PC-3 (cell line): ENCODE data around the gene MBOAT1. TPM values are rescaled to one million over a fixed set of nuclear protein-coding genes. Genes with fewer than 3 reads are reported as not detected.

ENCODE experiments used
- ATAC-seq: fragments of 200-7000 bp; cut with Tn5 transposase; 2 replicates; pipeline ENCODE4 v1.9.1; 2020; ENCODE audit warnings: mild to moderate bottlenecking, moderate library complexity
- Bru-seq: library from RNA; stranded (reverse); fragments of 400-500 nt; gene quantifications from one replicate; lab custom pipeline; 2021; lab: Mats Ljungman, UMichigan
- BruChase-seq, 2 experiments: library from RNA; stranded (reverse); fragments of 400-500 nt; gene quantifications; one replicate each; lab custom pipeline; 2021; lab: Mats Ljungman, UMichigan
- BruUV-seq: library from RNA; stranded (reverse); fragments of 400-500 nt; replicated peaks from 2 replicates; lab custom pipeline; 2021; lab: Mats Ljungman, UMichigan
- CTCF ChIA-PET: fragments of 300-600 bp; sonication (Branson Sonifier 250); formaldehyde crosslinking; loops from one replicate; lab custom pipeline; 2022; ENCODE audit warnings: antibody characterized with exemption; lab: Charles Lee
- POLR2A ChIA-PET: fragments of 300-600 bp; sonication (Branson Sonifier 250); formaldehyde crosslinking; loops from one replicate; lab custom pipeline; 2022; ENCODE audit warnings: antibody characterized with exemption; ENCODE audit not compliant: unreplicated experiment; lab: Charles Lee
- DNase-seq: peaks from one replicate; pipeline ENCODE4 v3.0.0-alpha.2; 2015
- H2AFZ ChIP-seq: fragments of 300-600 bp; sonication (generic); 2 replicates; pipeline ENCODE4 v1.6.0; 2016; ENCODE audit warnings: antibody characterized with exemption, low read length
- H3F3A ChIP-seq: fragments of 300-600 bp; sonication (generic); one replicate; pipeline ENCODE4 v1.6.0; 2017; ENCODE audit warnings: antibody characterized with exemption, low read length, control low read depth, mild to moderate bottlenecking; ENCODE audit not compliant: unreplicated experiment
- H3K27ac ChIP-seq: fragments of 300-600 bp; sonication (generic); 2 replicates; pipeline ENCODE4 v1.5.1; 2016; ENCODE audit warnings: mild to moderate bottlenecking, low read length
- H3K27me3 ChIP-seq: fragments of 300-600 bp; sonication (generic); 2 replicates; pipeline ENCODE4 v1.6.1; 2016; ENCODE audit warnings: low read length, mixed read lengths
- H3K36me3 ChIP-seq: fragments of 300-600 bp; sonication (generic); 2 replicates; pipeline ENCODE4 v1.6.1; 2016; ENCODE audit warnings: low read depth, mixed run types, low read length, mixed read lengths
- H3K4me1 ChIP-seq: fragments of 300-600 bp; sonication (generic); 2 replicates; pipeline ENCODE4 v1.5.1; 2016; ENCODE audit warnings: low read length; ENCODE audit not compliant: insufficient read depth
- H3K4me2 ChIP-seq: fragments of 300-600 bp; sonication (generic); 2 replicates; pipeline ENCODE4 v1.6.0; 2016; ENCODE audit warnings: low read length
- H3K4me3 ChIP-seq: fragments of 300-600 bp; sonication (generic); 2 replicates; pipeline ENCODE4 v1.5.1; 2016; ENCODE audit warnings: mild to moderate bottlenecking, low read length, mixed read lengths
- H3K79me2 ChIP-seq: fragments of 300-600 bp; sonication (generic); 2 replicates; pipeline ENCODE4 v1.6.1; 2017; ENCODE audit warnings: low read length, mixed read lengths
- H3K9ac ChIP-seq: fragments of 300-600 bp; sonication (generic); 2 replicates; pipeline ENCODE4 v1.6.0; 2016; ENCODE audit warnings: mild to moderate bottlenecking, low read length
- H3K9me2 ChIP-seq: fragments of 300-600 bp; sonication (generic); replicated peaks from 2 replicates; pipeline ENCODE4 v1.6.1; 2016; ENCODE audit warnings: mixed run types, low read length, mixed read lengths
- H3K9me3 ChIP-seq: fragments of 300-600 bp; sonication (generic); 2 replicates; pipeline ENCODE4 v1.6.1; 2016; ENCODE audit warnings: low read length, mixed read lengths
- H4K20me1 ChIP-seq: fragments of 300-600 bp; sonication (generic); 2 replicates; pipeline ENCODE4 v1.6.1; 2016; ENCODE audit warnings: low read length, mixed read lengths
- EZH2 ChIP-seq: fragments of 300-600 bp; sonication (generic); IDR thresholded peaks from one replicate; pipeline ENCODE4 v1.6.1; 2017; ENCODE audit warnings: antibody characterized with exemption, mild to moderate bottlenecking, low read length; ENCODE audit not compliant: unreplicated experiment
- EZH2phosphoT487 ChIP-seq: fragments of 300-600 bp; sonication (generic); IDR thresholded peaks from 2 replicates; pipeline ENCODE4 v1.6.1; 2018; ENCODE audit warnings: mild to moderate bottlenecking, antibody characterized with exemption, low read length, borderline replicate concordance
- intact Hi-C: fragments of 100-400 bp; cut with micrococcal nuclease; formaldehyde crosslinking; loops from 2 replicates; pipeline ENCODE4 v1.9.0; 2023
- long read RNA-seq: library from polyadenylated mRNA; unstranded; transcript quantifications from one replicate; pipeline ENCODE4 v2.0.0, GENCODE V29; 2021; ENCODE audit not compliant: unreplicated experiment
- total RNA-seq: library from RNA; depleted of rRNA; stranded (reverse); fragments of >200 nt; gene quantifications from 2 replicates; pipeline ENCODE4 v1.2.3, GENCODE V29; 2014; rRNA removed
- TF ChIP-seq, protein P1 (sequence below): fragments of 300-600 bp; sonication (generic); conservative IDR thresholded peaks from 2 replicates; pipeline ENCODE4 v1.5.1; 2017; ENCODE audit warnings: antibody characterized with exemption, low read depth, mild to moderate bottlenecking, low read length

The MBOAT1 gene, protein sequence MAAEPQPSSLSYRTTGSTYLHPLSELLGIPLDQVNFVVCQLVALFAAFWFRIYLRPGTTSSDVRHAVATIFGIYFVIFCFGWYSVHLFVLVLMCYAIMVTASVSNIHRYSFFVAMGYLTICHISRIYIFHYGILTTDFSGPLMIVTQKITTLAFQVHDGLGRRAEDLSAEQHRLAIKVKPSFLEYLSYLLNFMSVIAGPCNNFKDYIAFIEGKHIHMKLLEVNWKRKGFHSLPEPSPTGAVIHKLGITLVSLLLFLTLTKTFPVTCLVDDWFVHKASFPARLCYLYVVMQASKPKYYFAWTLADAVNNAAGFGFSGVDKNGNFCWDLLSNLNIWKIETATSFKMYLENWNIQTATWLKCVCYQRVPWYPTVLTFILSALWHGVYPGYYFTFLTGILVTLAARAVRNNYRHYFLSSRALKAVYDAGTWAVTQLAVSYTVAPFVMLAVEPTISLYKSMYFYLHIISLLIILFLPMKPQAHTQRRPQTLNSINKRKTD
- total RNA-seq (8.4 and 10.3 TPM in 2 replicates), Bru-seq, nascent RNA (percentile 53 among the genes with signal in this experiment), BruChase-seq, experiment 1, labeled RNA remaining after a 6-hour chase (percentile 41 among the genes with signal in this experiment), BruChase-seq, experiment 2, labeled RNA remaining after a 2-hour chase (percentile 37 among the genes with signal in this experiment)
- long read RNA-seq, partial matches to known transcripts: 2 of 6 reads
- long read RNA-seq, other reads (novel, unspliced or antisense): 1 of 6 reads

DNA sequence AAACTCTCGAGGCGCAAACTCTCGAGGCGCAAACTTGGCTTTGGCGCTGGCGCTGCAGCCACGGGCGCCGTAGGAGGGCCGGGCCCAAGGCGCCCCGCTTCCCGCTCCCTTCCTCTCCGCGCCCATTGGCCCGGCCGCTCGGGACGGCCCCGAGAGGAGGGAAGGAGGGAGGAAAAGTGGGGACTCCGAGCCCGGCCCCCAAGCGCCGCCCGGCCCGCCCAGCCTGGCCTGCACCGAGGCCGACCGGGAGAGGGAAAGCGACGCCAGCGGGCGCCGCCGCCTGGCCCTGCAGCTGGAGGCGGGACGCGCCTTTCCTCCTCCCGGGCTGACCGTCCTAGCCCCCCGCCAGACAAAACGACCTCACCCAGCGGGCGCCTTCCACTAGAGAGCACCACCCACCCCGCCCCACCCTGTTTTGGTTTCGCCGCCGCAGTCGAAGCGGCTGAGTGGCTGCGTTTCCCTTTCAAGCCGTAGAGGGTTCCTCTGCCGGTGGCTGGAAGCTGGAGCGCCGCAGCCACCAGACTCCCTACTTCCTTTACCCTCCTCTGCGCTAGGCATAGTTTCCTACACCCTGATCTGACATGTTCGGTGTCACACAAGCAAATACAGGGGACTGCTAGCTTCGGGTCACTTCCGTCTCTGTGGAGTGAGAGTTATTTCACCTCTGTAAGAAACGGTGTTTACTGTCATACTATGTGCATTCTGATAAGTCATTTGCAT lies at the start of gene MBOAT1:
Gene MBOAT1 (minus strand): TSS at position 78 of the 720 bp plus-strand sequence. CDS start 235 bp downstream, outside the sequence.
- intact Hi-C loops: loop anchor here (1.0 to 10.0 kb wide), 5 partner anchors 29 to 322 kb away; partner anchors contain the start of genes CDKAL1 and E2F3
- TF ChIP-seq EZH2: no peak
- TF ChIP-seq EZH2phosphoT487: no peak
- TF ChIP-seq, protein P1, sequence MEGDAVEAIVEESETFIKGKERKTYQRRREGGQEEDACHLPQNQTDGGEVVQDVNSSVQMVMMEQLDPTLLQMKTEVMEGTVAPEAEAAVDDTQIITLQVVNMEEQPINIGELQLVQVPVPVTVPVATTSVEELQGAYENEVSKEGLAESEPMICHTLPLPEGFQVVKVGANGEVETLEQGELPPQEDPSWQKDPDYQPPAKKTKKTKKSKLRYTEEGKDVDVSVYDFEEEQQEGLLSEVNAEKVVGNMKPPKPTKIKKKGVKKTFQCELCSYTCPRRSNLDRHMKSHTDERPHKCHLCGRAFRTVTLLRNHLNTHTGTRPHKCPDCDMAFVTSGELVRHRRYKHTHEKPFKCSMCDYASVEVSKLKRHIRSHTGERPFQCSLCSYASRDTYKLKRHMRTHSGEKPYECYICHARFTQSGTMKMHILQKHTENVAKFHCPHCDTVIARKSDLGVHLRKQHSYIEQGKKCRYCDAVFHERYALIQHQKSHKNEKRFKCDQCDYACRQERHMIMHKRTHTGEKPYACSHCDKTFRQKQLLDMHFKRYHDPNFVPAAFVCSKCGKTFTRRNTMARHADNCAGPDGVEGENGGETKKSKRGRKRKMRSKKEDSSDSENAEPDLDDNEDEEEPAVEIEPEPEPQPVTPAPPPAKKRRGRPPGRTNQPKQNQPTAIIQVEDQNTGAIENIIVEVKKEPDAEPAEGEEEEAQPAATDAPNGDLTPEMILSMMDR: no peak
- DNase-seq (peak; percentile 93), ATAC-seq (peak; percentile 94)
- Histone ChIP-seq H3K27ac (peak within 1 kb of the TSS; percentile 74), H4K20me1 (no peaks in the 10 kb centered on the region), H3K9me2 (no peaks in the 10 kb centered on the region), H3K27me3 (no peaks in the 10 kb centered on the region), H3K4me1 (peaks cover 20% of the 10 kb centered on the region), H3K36me3 (no peaks in the 10 kb centered on the region), H3K9ac (peak within 1 kb of the TSS; percentile 74), H3F3A (no peaks in the 10 kb centered on the region), H2AFZ (peak within 1 kb of the TSS; percentile 95), H3K4me3 (peak within 1 kb of the TSS; percentile 73), H3K4me2 (peak within 1 kb of the TSS; percentile 95), H3K79me2 (peaks cover 33% of the 10 kb centered on the region), H3K9me3 (no peaks in the 10 kb centered on the region)
- ChIA-PET POLR2A (interaction anchor here (0.6 kb wide), 3 partner anchors 21 to 1724 kb away, joined by 5 to 7 read pairs (median 6); no protein-coding TSS in a partner anchor), CTCF (interaction anchor here (1.8 kb wide), 1 partner anchor 85 kb away, joined by 5 read pairs; no protein-coding TSS in a partner anchor)
- no TSS peak for BruUV-seq

DNA sequence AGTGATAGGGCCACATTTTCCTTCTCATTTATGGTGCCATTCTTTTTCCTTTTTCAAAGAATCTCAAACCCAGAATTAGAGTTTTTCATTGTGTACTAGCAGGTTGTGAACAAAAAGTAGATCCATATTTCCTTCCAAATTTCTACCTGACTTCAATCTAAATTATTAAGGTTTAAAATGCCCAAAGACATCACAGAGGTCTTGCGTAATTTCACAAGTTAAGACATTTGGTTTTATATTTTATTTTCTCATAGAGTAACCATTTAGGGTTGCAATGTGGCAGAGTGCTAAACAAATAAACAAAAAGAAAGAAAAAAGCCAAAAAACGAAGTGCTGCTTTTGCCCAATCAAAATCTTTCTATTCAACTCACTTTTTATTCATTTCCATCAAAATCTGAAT lies 49.4 kb upstream of the MBOAT1 start:
- H3K9ac ChIP-seq: no peak overlapping the region
- 0 out of 2 replicates have a peak, but pooled peaks cover 5% of the 10 kb centered on the region for H3K9me3 ChIP-seq
- no peak overlapping the region for H3K4me3 ChIP-seq
- ChIA-PET POLR2A (no interaction called here), CTCF (no interaction called here)
- intact Hi-C loops: no loop called here
- H3K36me3 ChIP-seq: no peaks in the 10 kb centered on the region
- BruUV-seq: no TSS peak
- H2AFZ ChIP-seq: no peak overlapping the region
- H3K9me2 ChIP-seq: no peaks in the 10 kb centered on the region
- H4K20me1 ChIP-seq: no peaks in the 10 kb centered on the region
- no peaks in the 10 kb centered on the region for H3K79me2 ChIP-seq
- DNase-seq (no peak), ATAC-seq (no peak)
- H3K27me3 ChIP-seq: no peaks in the 10 kb centered on the region
- H3F3A ChIP-seq: no peaks in the 10 kb centered on the region
- no peak overlapping the region for H3K27ac ChIP-seq
- no peak overlapping the region for H3K4me2 ChIP-seq
- TF ChIP-seq EZH2 (no peak), EZH2phosphoT487 (no peak)
- TF ChIP-seq, protein P1: no peak
- H3K4me1 ChIP-seq: peaks cover 5% of the 10 kb centered on the region; the same call in 1 of the 2 replicates
